ENCODE results near the gene GTF3C4.

Gene GTF3C4

GRCh38 chr9:132645711-132646110 is 24.6 kb upstream of the GTF3C4 start:
- TF ChIP-seq, protein P1, sequence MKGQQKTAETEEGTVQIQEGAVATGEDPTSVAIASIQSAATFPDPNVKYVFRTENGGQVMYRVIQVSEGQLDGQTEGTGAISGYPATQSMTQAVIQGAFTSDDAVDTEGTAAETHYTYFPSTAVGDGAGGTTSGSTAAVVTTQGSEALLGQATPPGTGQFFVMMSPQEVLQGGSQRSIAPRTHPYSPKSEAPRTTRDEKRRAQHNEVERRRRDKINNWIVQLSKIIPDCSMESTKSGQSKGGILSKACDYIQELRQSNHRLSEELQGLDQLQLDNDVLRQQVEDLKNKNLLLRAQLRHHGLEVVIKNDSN (IDR thresholded peaks at IDR 0.05) = no peak
- TF ChIP-seq RAD21 (IDR thresholded peaks at IDR 0.05; ENCODE audit: low read depth) (no peak), EGR1 (IDR thresholded peaks at IDR 0.05) (no peak), MAX (IDR thresholded peaks at IDR 0.05) (no peak), YY1 (IDR thresholded peaks at IDR 0.05; ENCODE audit: low read depth) (no peak), NFIC (IDR thresholded peaks at IDR 0.05) (no peak), REST (IDR thresholded peaks at IDR 0.05; ENCODE audit: low read depth) (no peak), FOXM1 (IDR thresholded peaks at IDR 0.05; ENCODE audit: borderline replicate concordance, low read depth) (no peak), CREB1 (IDR thresholded peaks at IDR 0.05; ENCODE audit: low read depth) (no peak), TEAD4 (IDR thresholded peaks at IDR 0.05) (no peak), TCF12 (IDR thresholded peaks at IDR 0.05; ENCODE audit: low read depth) (no peak), CEBPB (IDR thresholded peaks at IDR 0.05) (no peak), TAF1 (IDR thresholded peaks at IDR 0.05; ENCODE audit: low read depth) (no peak), EP300 (IDR thresholded peaks at IDR 0.05; ENCODE audit: borderline replicate concordance) (no peak), ZBTB7A (IDR thresholded peaks at IDR 0.05; ENCODE audit: low read depth) (no peak)

- TF ChIP-seq TEAD4 (IDR thresholded peaks at IDR 0.05) (no peak), CREB1 (IDR thresholded peaks at IDR 0.05; ENCODE audit: low read depth) (no peak), ZBTB7A (IDR thresholded peaks at IDR 0.05; ENCODE audit: low read depth) (no peak), MAX (IDR thresholded peaks at IDR 0.05) (no peak), NFIC (IDR thresholded peaks at IDR 0.05) (no peak), EGR1 (IDR thresholded peaks at IDR 0.05) (no peak), FOXM1 (IDR thresholded peaks at IDR 0.05; ENCODE audit: borderline replicate concordance, low read depth) (no peak), REST (IDR thresholded peaks at IDR 0.05; ENCODE audit: low read depth) (no peak), TAF1 (IDR thresholded peaks at IDR 0.05; ENCODE audit: low read depth) (no peak), CEBPB (IDR thresholded peaks at IDR 0.05) (no peak), RAD21 (IDR thresholded peaks at IDR 0.05; ENCODE audit: low read depth) (no peak), EP300 (IDR thresholded peaks at IDR 0.05; ENCODE audit: borderline replicate concordance) (no peak), TCF12 (IDR thresholded peaks at IDR 0.05; ENCODE audit: low read depth) (no peak), YY1 (IDR thresholded peaks at IDR 0.05; ENCODE audit: low read depth) (no peak)
- TF ChIP-seq, protein P1 (IDR thresholded peaks at IDR 0.05) = no peak
These were observed 23.5 kb upstream of the GTF3C4 start for GRCh38 chr9:132646726-132647125.

GRCh38 chr9:132647355-132647754 is 22.9 kb upstream of the GTF3C4 start:
- TF ChIP-seq YY1 (IDR thresholded peaks at IDR 0.05; ENCODE audit: low read depth) (no peak), CREB1 (IDR thresholded peaks at IDR 0.05; ENCODE audit: low read depth) (no peak)
- TF ChIP-seq, protein P1 (IDR thresholded peaks at IDR 0.05) = no peak

DNA sequence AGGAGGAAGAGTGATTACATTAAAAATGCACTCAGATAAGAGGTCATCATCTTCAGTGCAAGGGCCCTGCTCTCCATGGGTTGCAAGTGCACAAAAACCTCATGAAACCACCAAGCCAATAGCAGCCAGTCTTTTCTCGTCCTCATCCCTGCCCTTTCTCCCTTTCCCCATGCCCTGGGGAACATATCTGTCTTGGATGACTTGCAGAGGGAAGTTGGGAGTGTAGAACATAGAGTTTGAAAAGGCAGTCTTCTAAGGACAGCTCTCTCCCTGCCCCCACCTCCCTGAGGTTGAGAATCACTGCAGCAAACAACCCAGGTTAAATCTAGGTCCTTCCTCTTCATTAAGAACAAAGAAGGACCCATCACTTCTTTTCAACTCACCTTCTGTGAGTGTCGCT is 22.5 kb upstream of the GTF3C4 start:
- no peak for TF ChIP-seq EP300 (IDR thresholded peaks at IDR 0.05; ENCODE audit: borderline replicate concordance)
- TF ChIP-seq, protein P1 (IDR thresholded peaks at IDR 0.05) = no peak
- no peak for TF ChIP-seq FOXM1 (IDR thresholded peaks at IDR 0.05; ENCODE audit: borderline replicate concordance, low read depth)
- no peak for TF ChIP-seq NFIC (IDR thresholded peaks at IDR 0.05)
- TF ChIP-seq CEBPB (IDR thresholded peaks at IDR 0.05) = no peak
- no peak for TF ChIP-seq RAD21 (IDR thresholded peaks at IDR 0.05; ENCODE audit: low read depth)
- TF ChIP-seq REST (IDR thresholded peaks at IDR 0.05; ENCODE audit: low read depth) = no peak
- no peak for TF ChIP-seq TCF12 (IDR thresholded peaks at IDR 0.05; ENCODE audit: low read depth)
- TF ChIP-seq CREB1 (IDR thresholded peaks at IDR 0.05; ENCODE audit: low read depth) = no peak
- TF ChIP-seq TEAD4 (IDR thresholded peaks at IDR 0.05) = no peak
- TF ChIP-seq TAF1 (IDR thresholded peaks at IDR 0.05; ENCODE audit: low read depth) = no peak
- no peak for TF ChIP-seq YY1 (IDR thresholded peaks at IDR 0.05; ENCODE audit: low read depth)

Data from Ishikawa (cell line).